ENCODE results near the gene PCP2. TPM values are rescaled to one million over a fixed set of nuclear protein-coding genes. Genes with fewer than 3 reads are reported as not detected.

The PCP2 gene
- total and polyA plus RNA-seq, 2 of the 8 experiments (the other 6 are each of a cell fraction or from before 2014, with no cell fraction given): not detected

DNA sequence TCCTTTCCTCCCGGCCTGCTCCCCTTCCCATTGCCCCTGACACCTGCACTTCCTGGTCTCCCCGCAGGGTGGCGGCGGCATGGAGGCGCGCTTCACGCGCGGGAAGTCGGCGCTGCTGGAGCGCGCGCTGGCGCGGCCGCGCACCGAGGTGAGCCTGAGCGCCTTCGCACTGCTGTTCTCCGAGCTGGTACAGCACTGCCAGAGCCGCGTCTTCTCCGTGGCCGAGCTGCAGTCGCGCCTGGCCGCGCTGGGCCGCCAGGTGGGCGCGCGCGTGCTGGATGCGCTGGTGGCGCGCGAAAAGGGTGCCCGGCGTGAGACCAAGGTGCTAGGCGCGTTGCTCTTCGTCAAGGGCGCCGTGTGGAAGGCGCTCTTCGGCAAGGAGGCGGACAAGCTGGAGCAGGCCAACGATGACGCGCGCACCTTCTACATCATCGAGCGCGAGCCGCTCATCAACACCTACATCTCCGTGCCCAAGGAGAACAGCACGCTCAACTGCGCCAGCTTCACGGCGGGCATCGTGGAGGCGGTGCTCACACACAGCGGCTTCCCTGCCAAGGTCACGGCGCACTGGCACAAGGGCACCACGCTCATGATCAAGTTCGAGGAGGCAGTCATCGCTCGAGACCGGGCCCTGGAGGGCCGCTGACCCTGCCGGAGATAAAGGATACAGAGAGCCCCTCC lies 48.8 kb upstream of the PCP2 start (continued):
- TF ChIP-seq, protein P1, sequence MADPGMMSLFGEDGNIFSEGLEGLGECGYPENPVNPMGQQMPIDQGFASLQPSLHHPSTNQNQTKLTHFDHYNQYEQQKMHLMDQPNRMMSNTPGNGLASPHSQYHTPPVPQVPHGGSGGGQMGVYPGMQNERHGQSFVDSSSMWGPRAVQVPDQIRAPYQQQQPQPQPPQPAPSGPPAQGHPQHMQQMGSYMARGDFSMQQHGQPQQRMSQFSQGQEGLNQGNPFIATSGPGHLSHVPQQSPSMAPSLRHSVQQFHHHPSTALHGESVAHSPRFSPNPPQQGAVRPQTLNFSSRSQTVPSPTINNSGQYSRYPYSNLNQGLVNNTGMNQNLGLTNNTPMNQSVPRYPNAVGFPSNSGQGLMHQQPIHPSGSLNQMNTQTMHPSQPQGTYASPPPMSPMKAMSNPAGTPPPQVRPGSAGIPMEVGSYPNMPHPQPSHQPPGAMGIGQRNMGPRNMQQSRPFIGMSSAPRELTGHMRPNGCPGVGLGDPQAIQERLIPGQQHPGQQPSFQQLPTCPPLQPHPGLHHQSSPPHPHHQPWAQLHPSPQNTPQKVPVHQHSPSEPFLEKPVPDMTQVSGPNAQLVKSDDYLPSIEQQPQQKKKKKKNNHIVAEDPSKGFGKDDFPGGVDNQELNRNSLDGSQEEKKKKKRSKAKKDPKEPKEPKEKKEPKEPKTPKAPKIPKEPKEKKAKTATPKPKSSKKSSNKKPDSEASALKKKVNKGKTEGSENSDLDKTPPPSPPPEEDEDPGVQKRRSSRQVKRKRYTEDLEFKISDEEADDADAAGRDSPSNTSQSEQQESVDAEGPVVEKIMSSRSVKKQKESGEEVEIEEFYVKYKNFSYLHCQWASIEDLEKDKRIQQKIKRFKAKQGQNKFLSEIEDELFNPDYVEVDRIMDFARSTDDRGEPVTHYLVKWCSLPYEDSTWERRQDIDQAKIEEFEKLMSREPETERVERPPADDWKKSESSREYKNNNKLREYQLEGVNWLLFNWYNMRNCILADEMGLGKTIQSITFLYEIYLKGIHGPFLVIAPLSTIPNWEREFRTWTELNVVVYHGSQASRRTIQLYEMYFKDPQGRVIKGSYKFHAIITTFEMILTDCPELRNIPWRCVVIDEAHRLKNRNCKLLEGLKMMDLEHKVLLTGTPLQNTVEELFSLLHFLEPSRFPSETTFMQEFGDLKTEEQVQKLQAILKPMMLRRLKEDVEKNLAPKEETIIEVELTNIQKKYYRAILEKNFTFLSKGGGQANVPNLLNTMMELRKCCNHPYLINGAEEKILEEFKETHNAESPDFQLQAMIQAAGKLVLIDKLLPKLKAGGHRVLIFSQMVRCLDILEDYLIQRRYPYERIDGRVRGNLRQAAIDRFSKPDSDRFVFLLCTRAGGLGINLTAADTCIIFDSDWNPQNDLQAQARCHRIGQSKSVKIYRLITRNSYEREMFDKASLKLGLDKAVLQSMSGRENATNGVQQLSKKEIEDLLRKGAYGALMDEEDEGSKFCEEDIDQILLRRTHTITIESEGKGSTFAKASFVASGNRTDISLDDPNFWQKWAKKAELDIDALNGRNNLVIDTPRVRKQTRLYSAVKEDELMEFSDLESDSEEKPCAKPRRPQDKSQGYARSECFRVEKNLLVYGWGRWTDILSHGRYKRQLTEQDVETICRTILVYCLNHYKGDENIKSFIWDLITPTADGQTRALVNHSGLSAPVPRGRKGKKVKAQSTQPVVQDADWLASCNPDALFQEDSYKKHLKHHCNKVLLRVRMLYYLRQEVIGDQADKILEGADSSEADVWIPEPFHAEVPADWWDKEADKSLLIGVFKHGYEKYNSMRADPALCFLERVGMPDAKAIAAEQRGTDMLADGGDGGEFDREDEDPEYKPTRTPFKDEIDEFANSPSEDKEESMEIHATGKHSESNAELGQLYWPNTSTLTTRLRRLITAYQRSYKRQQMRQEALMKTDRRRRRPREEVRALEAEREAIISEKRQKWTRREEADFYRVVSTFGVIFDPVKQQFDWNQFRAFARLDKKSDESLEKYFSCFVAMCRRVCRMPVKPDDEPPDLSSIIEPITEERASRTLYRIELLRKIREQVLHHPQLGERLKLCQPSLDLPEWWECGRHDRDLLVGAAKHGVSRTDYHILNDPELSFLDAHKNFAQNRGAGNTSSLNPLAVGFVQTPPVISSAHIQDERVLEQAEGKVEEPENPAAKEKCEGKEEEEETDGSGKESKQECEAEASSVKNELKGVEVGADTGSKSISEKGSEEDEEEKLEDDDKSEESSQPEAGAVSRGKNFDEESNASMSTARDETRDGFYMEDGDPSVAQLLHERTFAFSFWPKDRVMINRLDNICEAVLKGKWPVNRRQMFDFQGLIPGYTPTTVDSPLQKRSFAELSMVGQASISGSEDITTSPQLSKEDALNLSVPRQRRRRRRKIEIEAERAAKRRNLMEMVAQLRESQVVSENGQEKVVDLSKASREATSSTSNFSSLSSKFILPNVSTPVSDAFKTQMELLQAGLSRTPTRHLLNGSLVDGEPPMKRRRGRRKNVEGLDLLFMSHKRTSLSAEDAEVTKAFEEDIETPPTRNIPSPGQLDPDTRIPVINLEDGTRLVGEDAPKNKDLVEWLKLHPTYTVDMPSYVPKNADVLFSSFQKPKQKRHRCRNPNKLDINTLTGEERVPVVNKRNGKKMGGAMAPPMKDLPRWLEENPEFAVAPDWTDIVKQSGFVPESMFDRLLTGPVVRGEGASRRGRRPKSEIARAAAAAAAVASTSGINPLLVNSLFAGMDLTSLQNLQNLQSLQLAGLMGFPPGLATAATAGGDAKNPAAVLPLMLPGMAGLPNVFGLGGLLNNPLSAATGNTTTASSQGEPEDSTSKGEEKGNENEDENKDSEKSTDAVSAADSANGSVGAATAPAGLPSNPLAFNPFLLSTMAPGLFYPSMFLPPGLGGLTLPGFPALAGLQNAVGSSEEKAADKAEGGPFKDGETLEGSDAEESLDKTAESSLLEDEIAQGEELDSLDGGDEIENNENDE (IDR thresholded peaks at IDR 0.05; ENCODE audit: insufficient replicate concordance, low read length): no peak
